Ascending aorta (tissue), 2 donors: ENCODE results near the gene HYLS1. TPM values are rescaled to one million over a fixed set of nuclear protein-coding genes. Genes with fewer than 3 reads are reported as not detected.

Experiments used
- DNase-seq, 2 donors: peaks; one replicate each; pipeline ENCODE4 v3.0.0-alpha.2; 2019; ENCODE audit warnings: low spot score in 2 of 2
- H3K27ac ChIP-seq, 2 donors: fragments of 200-600 bp; sonication (generic); one replicate each; pipeline ENCODE4 v1.5.1; 2016 to 2017; ENCODE audit warnings: mild to moderate bottlenecking in 1 of 2
- H3K27me3 ChIP-seq: fragments of 200-600 bp; sonication (generic); one replicate; pipeline ENCODE4 v1.5.1; 2017
- H3K36me3 ChIP-seq, 2 donors: fragments of 200-600 bp; sonication (generic); one replicate each; pipeline ENCODE4 v1.5.1; 2016
- H3K4me1 ChIP-seq, 2 donors: fragments of 200-600 bp; sonication (generic); one replicate each; pipeline ENCODE4 v1.5.1; 2016 to 2017; ENCODE audit warnings: mild to moderate bottlenecking in 1 of 2
- H3K4me3 ChIP-seq, 2 donors: fragments of 200-600 bp; sonication (generic); one replicate each; pipeline ENCODE4 v1.5.1; 2016 to 2017; ENCODE audit warnings: mild to moderate bottlenecking in 1 of 2
- H3K9me3 ChIP-seq, 2 donors: fragments of 200-600 bp; sonication (generic); one replicate each; pipeline ENCODE4 v1.5.1; 2016
- CTCF ChIP-seq, 3 experiments: fragments of 200-600 bp in 2 of 3; fragments of 450-650 bp in 1 of 3; sonication (generic) in 2 of 3; IDR thresholded peaks; one replicate each; pipeline ENCODE4 v1.5.1; 2016 to 2019; ENCODE audit warnings: antibody characterized with exemption in 3 of 3, mild to moderate bottlenecking in 1 of 3, moderate library complexity in 1 of 3
- intact Hi-C: fragments of 100-400 bp; cut with DNase I; formaldehyde crosslinking; loops from one replicate; pipeline ENCODE4 v1.15.1; 2023
- total RNA-seq: library from RNA; depleted of rRNA; stranded (reverse); fragments of >200 nt; gene quantifications from one replicate; pipeline ENCODE4 v1.1.0, GENCODE V29; 2016

The HYLS1 gene
- total RNA-seq, 1 donor from 2014 or later, result 6.5 TPM

- intact Hi-C loops, result loop anchor here (5.0 kb wide), 2 partner anchors 210 to 310 kb away; partner anchors contain the start of gene STT3A
- Histone ChIP-seq H3K4me1 (peaks cover 2 to 8% of the 10 kb centered on the region in 2 donors), H3K27me3 (peaks cover 5% of the 10 kb centered on the region), H3K27ac (no peak overlapping the region), H3K4me3 (peak overlapping the region in 1 of 2 donors; percentile 61), H3K9me3 (no peaks in the 10 kb centered on the region), H3K36me3 (peaks cover 7% of the 10 kb centered on the region in 2 donors)
- DNase-seq, result no peak
- TF ChIP-seq CTCF (IDR thresholded peaks at IDR 0.05), result no peak
Measured at GRCh38 chr11:125901872-125902271, 14.4 kb downstream of the HYLS1 start.

GRCh38 chr11:125902277-125902926 lies 14.9 kb downstream of the HYLS1 start:
- Histone ChIP-seq H3K4me1 (peaks cover 2 to 8% of the 10 kb centered on the region in 2 donors), H3K36me3 (peaks cover 7% of the 10 kb centered on the region in 2 donors), H3K27ac (peak overlapping the region; percentile 66 to 83), H3K4me3 (peak overlapping the region; percentile 61 to 63), H3K9me3 (no peaks in the 10 kb centered on the region), H3K27me3 (peaks cover 5% of the 10 kb centered on the region)
- no peak for TF ChIP-seq CTCF (IDR thresholded peaks at IDR 0.05)
- intact Hi-C loops, result loop anchor here (5.0 kb wide), 2 partner anchors 210 to 310 kb away; partner anchors contain the start of gene STT3A
- no peak for DNase-seq

- Histone ChIP-seq H3K4me1 (peaks cover 2 to 8% of the 10 kb centered on the region in 2 donors), H3K36me3 (peaks cover 7% of the 10 kb centered on the region in 2 donors), H3K27me3 (peaks cover 5% of the 10 kb centered on the region), H3K27ac (peak within 1 kb of the TSS; percentile 66 to 83), H3K9me3 (no peaks in the 10 kb centered on the region), H3K4me3 (peak within 1 kb of the TSS; percentile 61 to 63)
- TF ChIP-seq CTCF (IDR thresholded peaks at IDR 0.05), result no peak
- peak; percentile 62 to 95 for DNase-seq
- intact Hi-C loops, result loop anchor here (1.0 to 5.0 kb wide), 4 partner anchors 16 to 311 kb away; partner anchors contain the start of genes HYLS1 and STT3A
Measured at GRCh38 chr11:125902927-125903710, 15.7 kb downstream of the HYLS1 start, which contains the start of gene PUS3. TSS of gene PUS3 (minus strand) at chr11:125903206. CDS start at chr11:125896284, 6,922 bp downstream.

GRCh38 chr11:125903711-125904659 lies 16.5 kb downstream of the HYLS1 start, which contains the start of gene DDX25:
TSS of gene DDX25 (plus strand) at chr11:125904508. CDS start at chr11:125904518, 10 bp downstream.
- DNase-seq, result no peak
- no peak within 1 kb of the TSS for H3K27ac ChIP-seq
- peaks cover 2 to 8% of the 10 kb centered on the region in 2 donors for H3K4me1 ChIP-seq
- H3K4me3 ChIP-seq, result peak within 1 kb of the TSS; percentile 61 to 63
- H3K27me3 ChIP-seq, result peaks cover 5% of the 10 kb centered on the region
- intact Hi-C loops, result loop anchor here (1.0 to 5.0 kb wide), 4 partner anchors 17 to 312 kb away; partner anchors contain the start of genes HYLS1 and STT3A
- no peaks in the 10 kb centered on the region for H3K9me3 ChIP-seq
- TF ChIP-seq CTCF (IDR thresholded peaks at IDR 0.05), result no peak
- H3K36me3 ChIP-seq, result peaks cover 7% of the 10 kb centered on the region in 2 donors
